HG02943 (cell line): ENCODE results near the gene DRAP1.

Source experiments
- ATAC-seq: cut with Tn5 transposase; IDR thresholded peaks from one replicate; pipeline ENCODE4 v1.9.1; 2021; ENCODE audit warnings: mild to moderate bottlenecking, low read depth, moderate library complexity; ENCODE audit not compliant: unreplicated experiment

Gene DRAP1

DNA sequence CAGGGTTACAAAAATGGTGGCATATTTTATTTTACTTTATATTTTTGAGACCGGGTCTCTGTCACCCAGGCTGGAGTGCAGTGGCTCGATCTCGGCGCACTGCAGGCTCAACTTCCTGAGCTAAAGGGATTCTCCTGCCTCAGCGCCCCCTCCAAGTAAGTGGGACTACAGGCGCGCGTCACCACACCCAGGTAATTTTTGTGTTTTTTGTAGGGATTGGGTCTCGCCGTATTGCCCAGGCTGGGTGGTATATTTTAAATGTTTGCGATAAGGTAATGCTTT is 18.4 kb upstream of the DRAP1 start:
- ATAC-seq = no peak

DNA sequence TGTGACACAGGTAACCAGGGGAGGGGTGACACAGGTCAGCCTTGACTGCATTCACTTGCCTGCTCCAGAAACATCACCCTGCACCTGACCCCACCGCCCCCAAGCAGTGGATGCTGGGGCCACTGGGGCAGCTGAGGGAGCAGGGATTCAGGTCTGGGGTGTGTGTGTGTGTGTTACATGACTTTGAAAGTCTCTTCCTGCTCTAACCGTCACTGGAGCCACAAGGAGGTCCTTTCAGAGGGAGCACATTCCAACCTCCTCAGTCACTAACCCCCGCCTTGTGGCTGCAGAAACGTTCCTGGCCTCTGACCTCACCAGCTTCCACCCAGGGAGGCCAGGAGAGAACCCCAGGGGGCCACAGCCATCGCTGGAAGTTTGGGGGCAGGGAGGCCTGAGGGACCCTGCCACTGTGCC is 16.2 kb upstream of the DRAP1 start:
- no peak for ATAC-seq

DNA sequence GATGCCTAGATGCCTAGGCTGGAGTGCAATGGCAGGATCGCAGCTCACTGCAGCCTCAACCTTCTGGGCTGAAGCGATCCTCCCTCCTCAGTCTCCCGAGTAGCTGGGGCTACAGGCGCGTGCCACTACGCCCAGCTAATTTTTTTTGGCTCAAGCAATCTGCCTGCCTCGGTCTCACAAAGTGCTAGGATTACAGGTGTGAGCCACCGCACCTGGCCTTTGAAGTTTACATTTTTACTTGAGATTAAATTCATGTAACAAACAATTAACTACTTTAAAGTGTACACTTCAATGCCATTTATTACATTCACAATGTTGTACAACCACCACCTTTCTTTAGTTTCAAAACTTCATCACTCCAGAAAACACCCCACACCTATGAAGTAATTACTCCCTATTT is 15.5 kb upstream of the DRAP1 start:
- no peak for ATAC-seq

DNA sequence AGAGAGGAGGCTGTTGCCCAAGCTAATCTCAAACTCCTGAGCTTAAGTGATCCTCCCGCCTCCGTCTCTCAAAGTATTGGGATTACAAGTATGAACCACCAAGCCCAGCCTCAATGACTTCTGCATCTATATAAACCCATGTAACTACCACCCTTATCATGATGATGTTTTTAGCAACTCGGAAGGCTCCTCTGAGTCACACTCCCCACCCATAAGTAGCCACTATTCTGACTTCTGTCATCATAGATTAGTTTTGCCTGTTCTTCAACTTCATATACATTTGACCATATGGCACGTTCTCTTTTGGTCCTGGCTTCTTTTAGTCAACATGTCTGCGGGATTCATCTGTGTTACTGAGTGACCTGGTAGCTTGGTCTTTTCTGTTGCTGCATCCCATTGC is 12.6 kb upstream of the DRAP1 start:
- no peak for ATAC-seq

DNA sequence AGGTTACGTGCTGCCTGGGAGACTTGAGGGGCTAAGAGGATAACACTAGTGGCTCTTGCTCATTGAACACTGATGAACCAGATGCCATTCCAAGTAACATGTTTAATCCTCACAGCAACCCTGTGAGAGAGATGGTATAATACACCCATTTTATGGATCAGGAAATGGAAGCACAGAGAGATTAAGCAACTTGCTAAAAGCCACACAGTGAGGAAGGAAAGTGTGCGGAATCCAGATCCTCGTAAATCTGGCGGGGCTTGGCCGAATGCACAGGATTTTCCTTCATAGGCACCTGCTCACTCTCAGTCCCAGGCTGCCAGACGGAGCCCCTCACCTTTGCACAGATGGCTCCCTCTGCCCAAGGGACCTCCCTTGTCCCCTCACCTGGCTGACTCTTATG is 11.3 kb upstream of the DRAP1 start:
- ATAC-seq = no peak

DNA sequence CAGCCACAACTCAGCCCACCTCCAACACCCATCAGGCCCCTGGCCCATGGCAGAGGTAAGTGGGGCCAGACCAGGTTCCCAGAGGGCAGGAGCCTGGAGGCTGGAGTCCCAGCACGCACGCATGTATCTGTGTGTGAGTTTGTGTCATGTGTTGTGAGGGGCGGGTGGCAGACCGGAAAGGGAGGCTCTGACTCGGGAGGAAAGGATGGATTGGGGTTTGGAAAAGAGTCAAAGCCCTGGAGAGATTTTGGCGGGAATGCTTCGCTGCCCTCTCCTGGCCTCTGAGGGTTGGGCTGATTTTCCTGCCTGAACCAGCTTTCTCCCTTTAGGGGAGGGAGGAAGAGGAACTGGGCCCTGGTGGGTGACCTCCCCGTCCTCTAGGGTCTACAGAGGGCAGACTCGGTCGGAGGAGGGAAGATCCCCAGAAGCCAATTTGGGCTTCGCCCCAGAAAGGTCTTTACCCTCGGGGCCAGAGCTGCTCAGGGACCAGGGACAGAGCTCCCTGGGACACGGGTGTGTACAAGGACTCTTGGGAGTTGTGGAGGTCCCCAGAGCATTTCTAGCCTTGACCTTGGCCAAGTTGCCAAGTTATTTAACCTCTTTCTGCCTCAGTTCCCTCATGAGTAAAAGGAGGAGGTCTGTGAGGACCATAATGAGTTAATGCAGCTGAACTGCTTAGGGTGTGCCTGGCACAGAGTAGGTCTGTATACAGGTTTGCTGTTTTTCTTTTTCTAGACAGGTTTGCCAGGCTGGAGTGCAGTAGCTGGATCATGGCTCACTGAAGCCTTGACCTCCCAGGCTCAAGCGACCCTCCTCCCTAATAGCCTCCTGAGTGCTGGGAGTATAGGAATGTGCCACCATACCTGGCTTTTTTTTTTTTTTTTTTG is 7.3 kb upstream of the DRAP1 start:
- ATAC-seq = no peak

DNA sequence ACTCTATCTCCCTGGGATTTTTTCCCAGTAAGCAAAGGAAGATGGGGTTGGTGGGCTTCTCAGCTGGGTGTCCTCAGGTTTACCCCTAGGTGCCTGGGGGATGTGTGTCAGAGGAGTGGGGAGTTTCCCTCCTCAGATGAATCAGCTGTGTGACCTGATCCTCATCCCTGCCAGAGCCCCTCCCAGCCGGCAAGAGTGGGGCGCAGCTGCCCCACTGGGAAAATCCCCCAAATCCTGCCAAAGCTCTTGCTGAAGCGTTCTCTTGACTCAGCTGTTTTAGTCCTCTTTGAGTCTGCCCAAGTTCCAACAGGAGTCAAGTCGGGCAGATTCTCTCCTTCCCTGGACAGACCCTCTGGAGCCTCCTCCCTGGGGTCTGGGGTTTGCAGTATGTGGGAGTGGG is 6.4 kb upstream of the DRAP1 start:
- no peak for ATAC-seq

DNA sequence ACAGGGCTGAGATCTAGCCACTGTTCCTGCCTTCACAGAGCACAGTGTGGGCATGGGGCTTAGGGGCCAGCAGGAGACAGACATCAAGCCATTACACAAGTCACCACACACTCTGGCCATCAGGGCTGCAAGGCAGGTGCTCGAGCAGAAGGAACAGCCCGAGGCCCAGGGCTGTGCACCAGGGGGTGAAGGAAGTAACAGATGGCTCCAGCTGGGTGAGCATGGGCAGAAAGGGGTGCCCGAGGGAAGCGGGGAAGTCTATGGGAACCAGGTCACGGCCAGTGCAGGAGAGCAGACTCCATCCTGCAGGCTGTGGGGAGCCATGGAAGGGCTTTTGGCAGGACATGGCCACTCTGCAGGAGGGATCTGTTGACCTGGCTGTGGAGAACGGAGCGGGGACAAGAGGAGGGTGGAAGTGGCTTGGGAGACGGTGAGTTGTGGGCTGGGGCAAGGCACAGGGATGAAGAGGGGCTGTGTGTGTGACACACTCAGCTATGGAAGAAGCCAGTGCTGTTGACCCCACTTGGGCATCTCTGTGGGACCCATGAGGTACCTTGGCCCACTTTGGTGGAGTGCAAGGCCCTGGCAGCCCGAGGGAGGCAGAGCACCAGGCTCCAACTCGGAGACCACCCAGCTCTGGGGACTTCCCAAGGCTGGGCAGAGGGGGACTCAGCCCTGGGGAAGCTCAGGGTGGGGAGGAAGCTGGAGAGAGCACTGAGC is 4.0 kb upstream of the DRAP1 start:
- ATAC-seq = no peak

DNA sequence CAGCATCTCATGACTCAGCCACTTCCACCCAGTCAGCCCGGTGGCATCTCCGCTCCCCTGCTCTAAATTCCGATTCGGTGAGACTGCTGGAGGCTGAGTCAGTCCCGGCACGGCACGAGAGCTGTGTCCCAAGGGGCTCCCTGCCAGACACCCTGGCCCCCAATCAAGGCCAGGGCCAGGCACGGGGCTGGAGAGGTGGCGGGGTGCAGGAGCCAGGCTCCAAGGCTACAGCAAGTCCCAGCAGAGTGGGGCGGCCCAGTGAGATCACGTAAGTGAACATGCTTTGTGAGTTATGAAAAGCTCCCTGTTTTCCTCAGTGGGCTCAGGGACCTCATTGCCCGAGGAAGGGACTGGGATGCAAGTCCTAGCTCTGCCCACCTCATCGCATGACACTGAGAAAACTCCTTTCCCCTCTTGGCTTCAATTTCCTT is 3.4 kb upstream of the DRAP1 start:
- no peak for ATAC-seq

DNA sequence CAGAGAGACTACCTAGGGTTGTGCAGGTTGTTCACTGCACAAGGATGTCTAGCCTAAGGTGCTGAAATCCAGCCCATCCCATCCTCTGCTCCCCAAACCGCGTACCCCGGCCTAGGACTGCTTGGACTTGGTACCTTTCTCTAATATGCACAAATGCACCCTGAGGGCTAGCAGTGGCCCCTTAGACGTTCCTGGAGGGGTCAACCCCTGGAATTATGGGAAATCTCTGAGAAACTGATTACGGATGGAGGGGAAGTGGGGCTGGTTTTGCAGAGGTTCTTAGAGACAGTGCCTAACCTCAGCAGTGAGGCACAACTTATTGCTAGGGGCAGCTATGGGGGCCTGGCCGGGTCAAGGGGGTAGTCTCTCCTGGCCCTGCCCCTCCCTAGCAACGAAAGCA is 2.8 kb upstream of the DRAP1 start:
- ATAC-seq = no peak

DNA sequence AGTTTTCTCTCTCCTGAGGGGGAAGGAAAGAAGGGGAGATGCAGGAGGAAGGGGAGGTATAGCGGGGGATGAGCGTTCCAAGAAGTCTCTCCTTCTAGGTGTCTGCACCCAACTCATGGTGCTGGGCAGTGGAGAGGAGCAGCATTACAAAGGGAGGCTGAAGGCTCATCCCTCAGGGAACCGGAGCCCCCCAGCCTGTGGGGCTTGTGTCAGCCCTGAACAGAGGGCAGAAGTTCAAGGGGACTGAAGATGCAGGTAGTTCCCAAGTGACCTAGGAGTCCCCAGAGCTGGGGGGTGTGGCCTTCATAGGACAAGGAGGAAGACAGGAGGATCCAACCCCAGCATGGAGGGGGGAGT is 2.2 kb upstream of the DRAP1 start:
- no peak for ATAC-seq

DNA sequence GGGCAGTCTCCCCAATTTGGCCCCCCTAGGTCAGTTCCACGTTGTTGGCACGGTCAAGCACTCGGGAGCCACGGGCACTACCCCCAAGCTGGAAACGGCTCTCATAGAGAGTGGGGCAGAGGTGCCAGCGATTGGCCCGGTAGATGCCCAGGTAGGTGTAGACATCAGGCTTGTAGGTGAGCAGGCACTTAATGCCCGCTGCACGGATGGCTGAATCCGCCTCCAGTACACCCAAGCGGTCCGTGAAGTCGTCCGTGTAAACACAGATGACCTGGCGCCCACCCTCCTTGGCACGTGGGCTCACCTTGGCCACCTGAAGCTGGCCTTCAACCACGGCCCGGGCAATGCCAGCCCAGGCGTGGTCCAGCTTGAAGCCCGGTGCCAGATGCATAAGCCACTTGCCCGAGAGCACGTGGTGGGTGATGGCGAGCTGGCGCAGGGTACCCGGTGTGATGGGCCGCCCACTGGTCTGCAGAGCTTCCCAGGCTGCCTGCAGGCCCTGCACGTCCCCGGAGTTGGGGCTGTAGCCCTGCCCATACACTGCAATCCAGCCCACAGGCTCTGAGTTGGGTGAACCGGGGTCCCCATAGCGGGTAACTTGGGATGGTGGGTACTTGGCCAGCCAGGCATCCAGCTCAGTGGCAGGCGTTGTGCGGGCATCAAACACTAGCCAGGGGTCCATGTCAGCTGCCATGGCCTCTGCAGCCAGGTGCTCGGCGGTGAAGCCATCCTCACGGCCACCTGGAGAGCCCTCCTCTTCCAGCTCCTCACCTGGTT is 1.6 kb upstream of the DRAP1 start:
- ATAC-seq = no peak

DNA sequence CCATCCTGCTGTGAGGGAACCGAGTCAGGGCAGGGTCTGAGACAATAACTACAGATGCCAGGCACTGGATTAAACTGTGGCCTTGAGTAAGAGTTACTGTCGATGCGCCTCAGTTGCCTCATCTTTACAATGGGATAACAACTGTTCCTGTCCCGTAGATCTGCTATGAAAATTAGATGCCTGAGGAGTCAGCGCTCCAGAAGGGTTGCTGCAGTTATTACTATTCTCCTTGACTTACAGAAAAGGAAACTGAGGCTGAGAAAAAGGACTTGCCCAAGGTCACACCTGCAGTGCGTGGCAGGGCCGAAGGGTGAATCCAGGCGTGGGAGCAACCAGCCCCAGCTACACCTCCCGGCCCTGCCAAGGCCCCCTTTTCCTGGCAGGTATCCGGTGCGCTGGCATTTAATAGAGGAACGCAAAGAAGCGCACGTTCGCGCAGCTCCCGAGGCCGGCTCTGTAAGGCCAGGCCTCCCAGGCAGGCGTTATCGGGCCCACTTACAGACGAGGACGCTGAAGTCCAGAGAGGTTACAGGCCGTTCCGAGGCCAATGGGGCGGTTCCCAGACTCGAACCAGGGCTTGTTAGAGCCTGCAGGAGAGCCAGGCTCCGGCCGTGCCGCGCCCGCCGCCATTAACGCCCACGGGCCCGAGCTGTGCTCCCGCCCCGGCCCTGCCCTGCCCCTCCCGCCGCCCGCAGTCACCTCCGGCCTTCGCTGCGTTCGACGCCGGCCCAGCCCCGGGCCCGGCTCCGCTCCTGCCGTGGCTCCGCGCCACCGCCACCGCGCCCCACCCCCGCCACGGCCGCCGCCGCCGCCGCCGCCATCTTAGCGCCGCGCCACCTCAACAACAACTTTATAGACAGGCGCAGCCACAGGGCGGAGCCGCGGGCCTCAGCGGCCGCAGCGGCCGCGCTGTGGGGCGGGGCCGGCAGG is 750 bp upstream of the DRAP1 start, which contains the start of gene C11orf68:
Gene C11orf68, minus strand, starts transcription at position 852 of the 930 bp plus-strand sequence. Its CDS starts 31 bp downstream, at position 821.
- ATAC-seq = peak; percentile 45

DNA sequence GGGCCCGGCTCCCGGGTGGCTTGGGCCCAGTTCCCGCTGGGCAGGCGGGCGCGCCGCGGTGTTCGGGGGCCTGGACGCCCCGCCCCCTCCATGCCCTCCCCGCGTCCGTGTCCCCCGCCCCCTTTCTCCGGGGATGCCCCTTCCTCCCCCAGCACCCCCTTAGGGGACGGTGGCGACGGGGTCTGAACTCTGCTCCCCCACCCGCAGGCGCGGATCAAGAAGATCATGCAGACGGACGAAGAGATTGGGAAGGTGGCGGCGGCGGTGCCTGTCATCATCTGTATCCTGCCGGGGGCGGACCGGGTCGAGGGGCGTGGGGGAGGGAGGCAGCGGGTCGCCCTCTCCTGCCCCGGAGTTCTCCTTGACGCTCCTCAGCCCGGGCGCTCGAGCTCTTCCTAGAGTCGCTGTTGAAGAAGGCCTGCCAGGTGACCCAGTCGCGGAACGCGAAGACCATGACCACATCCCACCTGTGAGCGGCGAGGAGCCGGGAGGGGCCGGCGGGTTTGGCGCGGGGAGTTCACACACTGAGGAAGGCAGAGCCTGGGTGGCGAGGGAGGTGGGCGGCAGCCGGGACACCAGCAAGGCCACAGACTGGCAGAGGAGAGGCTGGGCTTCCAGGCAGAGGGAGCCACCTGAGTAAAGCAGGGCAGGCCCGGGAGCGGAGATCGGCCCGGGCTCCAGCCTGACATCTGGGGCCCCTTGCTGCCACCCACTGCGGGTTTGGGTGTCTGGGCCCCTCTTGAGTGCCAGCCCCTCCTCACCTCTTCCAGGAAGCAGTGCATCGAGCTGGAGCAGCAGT is 546 bp downstream of the DRAP1 start:
- peak; percentile 29 for ATAC-seq

DNA sequence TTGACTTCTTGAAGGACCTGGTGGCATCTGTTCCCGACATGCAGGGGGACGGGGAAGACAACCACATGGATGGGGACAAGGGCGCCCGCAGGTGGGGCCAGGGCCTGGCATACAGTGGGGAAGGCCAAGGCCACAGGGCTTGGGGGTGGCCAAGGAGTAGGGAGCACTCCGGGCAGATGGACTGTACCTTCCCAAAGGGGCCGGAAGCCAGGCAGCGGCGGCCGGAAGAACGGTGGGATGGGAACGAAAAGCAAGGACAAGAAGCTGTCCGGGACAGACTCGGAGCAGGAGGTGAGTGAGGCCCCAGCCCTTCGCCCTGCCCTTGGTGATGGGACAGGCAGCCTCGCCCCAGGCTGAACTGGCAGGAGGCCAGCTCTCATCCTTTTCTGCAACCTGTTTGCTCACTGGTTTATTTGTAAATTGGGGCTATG is 1.2 kb downstream of the DRAP1 start:
- ATAC-seq = no peak

DNA sequence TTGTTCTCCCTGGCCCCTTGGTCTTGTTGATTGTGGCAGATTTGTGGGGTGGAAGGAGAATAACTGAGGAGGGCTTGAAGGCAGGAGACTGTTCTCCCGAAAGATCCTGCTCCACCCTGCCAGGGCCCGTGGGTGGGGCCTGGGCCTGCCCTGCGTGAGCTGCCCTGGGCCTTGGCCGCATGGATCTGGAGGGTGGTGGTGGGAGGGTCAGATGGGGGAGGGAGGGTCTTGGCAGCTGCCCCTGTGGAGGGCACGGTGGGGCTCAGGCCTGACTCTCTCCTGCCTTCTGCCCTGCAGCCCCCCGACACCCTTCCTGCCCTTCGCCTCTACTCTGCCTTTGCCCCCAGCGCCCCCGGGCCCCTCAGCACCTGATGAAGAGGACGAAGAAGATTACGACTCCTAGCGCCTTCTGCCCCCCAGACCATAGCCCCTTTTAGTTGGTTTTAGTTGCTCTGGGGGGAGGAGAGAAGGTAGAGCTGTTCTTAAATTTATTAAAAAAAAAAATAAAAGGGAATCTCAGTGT is 1.9 kb downstream of the DRAP1 start:
- no peak for ATAC-seq

DNA sequence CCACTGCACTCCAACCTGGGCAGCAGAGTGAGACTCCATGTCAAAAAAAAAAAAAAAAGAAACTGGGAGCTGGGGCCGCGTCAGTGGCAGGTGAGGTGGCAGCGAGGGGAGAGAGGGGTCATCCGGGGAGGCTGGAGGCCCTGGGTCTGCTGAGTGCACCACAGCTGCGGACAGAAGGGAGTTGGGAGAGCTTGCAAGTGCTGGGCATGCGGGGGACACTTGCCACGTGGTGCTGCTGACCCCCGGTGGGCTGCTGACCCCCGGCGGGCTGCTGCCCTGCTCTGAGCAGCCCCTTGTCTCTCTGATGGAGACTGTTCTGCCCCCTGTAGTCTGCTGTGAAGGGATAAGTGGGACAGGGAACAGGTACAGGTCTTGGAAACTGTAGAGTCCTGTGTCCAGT is 2.6 kb downstream of the DRAP1 start:
- ATAC-seq = no peak

DNA sequence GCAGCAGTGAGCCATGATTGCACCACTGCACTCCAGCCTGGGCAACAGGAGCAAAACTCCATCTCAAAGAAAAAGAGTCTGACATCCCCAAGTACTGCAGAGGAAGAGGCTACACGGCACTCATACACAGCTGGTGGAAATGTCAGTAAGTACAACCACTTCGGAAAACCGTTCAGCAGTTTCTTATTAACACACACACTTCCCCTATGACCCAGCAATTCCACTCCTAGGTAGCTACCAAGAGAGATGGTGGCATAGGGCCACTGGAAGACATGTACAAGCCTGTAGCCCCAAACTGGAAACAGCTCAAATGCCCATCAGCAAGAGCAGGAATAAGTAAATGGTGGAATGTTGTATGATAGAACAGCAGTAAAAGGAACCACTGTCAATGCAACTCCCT is 3.3 kb downstream of the DRAP1 start:
- no peak for ATAC-seq

DNA sequence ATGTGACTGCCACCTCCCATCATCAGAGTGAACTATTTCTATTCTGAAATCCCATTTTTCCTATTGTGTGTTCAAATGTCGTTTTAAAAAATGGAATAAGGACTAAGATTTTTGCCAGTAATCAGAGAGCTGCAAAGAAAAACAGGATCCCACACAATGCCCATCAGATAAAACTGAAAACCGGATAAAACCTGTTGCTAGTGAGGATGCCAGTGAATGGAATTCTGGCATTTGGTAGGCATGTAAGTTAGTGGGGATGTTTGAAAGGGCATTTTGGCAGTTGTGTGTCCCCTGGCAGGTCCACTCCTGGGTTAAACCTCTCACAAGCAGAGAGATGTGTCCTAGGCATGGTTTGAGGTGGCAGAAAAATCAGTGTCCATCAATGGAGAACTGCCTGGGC is 6.2 kb downstream of the DRAP1 start:
- ATAC-seq = no peak
